D721Med (cell line): Measurements from ENCODE around the gene BCDIN3D.

Experiments used
- DNase-seq: peaks from one replicate; pipeline ENCODE4 v3.0.0; 2011; ENCODE audit warnings: low spot score; ENCODE audit not compliant: insufficient read length
- FAIRE-seq: peaks from 2 replicates; lab custom pipeline; 2011; peaks lifted over from hg19 to GRCh38; lab: Jason Lieb, UNC
- CTCF ChIP-seq: IDR thresholded peaks from 2 replicates; pipeline ENCODE4 v1.5.1; 2012; ENCODE audit warnings: mild to moderate bottlenecking, control low read depth; ENCODE audit not compliant: insufficient read depth; ENCODE audit errors: missing control alignments

The BCDIN3D gene

GRCh38 chr12:49806877-49807276 lies 36.0 kb downstream of the BCDIN3D start:
- TF ChIP-seq CTCF = no peak
- no peak for DNase-seq
- no peak for FAIRE-seq

GRCh38 chr12:49806321-49806813 lies 36.5 kb downstream of the BCDIN3D start:
- DNase-seq (no peak), FAIRE-seq (no peak)
- TF ChIP-seq CTCF = no peak

GRCh38 chr12:49805409-49805808 lies 37.5 kb downstream of the BCDIN3D start:
- DNase-seq = no peak
- FAIRE-seq = no peak
- TF ChIP-seq CTCF = no peak

GRCh38 chr12:49804821-49805220 lies 38.1 kb downstream of the BCDIN3D start:
- DNase-seq (no peak), FAIRE-seq (no peak)
- no peak for TF ChIP-seq CTCF

- TF ChIP-seq CTCF = no peak
- no peak for DNase-seq
- no peak for FAIRE-seq
Observed at GRCh38 chr12:49803693-49804450, 39.0 kb downstream of the BCDIN3D start.

GRCh38 chr12:49801141-49802063 lies 41.5 kb downstream of the BCDIN3D start:
- FAIRE-seq = no peak

More at GRCh38 chr12:49801141-49802063, 41.5 kb downstream of the BCDIN3D start:
- no peak for TF ChIP-seq CTCF
- DNase-seq = no peak
